Aorta (tissue), 5 donors: ENCODE data around the gene PCDHGB4. TPM values are rescaled to one million over a fixed set of nuclear protein-coding genes. Genes with fewer than 3 reads are reported as not detected.
A peak's percentile ranks its signal among the peaks of the same experiment; 100 is the strongest.
"Not testable (repeated sequence)": the region's sequence is repeated elsewhere in the genome, so short reads cannot be mapped to it uniquely, and the experiment has no call there.

Source experiments
- ATAC-seq: fragments of 200-7000 bp; cut with Tn5 transposase; one replicate; pipeline ENCODE4 v1.9.1; 2022; ENCODE audit warnings: moderate library complexity; ENCODE audit not compliant: low FRiP score
- DNase-seq, 2 donors: peaks; one replicate each; pipeline ENCODE4 v3.0.0-alpha.2; 2020
- H3K27ac ChIP-seq, 2 donors: one replicate each; pipeline ENCODE4 v1.5.1; 2013; ENCODE audit warnings: low read length in 2 of 2, mild to moderate bottlenecking in 2 of 2, moderate library complexity in 2 of 2, control low read depth in 1 of 2, inconsistent platforms in 1 of 2, low read depth in 1 of 2
- H3K27me3 ChIP-seq, 2 donors: one replicate each; pipeline ENCODE4 v1.6.1; 2013; ENCODE audit warnings: control low read depth in 1 of 2, low read length in 1 of 2, mild to moderate bottlenecking in 1 of 2, moderate library complexity in 1 of 2; ENCODE audit not compliant: insufficient read depth in 2 of 2, control insufficient read depth in 1 of 2
- H3K36me3 ChIP-seq, 2 donors: one replicate each; pipeline ENCODE4 v1.6.1; 2013; ENCODE audit warnings: control low read depth in 1 of 2, low read length in 1 of 2, mild to moderate bottlenecking in 1 of 2; ENCODE audit not compliant: insufficient read depth in 2 of 2, control insufficient read depth in 1 of 2
- H3K4me1 ChIP-seq, 2 donors: one replicate each; pipeline ENCODE4 v1.6.1; 2013; ENCODE audit warnings: low read length in 2 of 2, control low read depth in 1 of 2, mild to moderate bottlenecking in 1 of 2, moderate library complexity in 1 of 2; ENCODE audit not compliant: insufficient read depth in 2 of 2, control insufficient read depth in 1 of 2
- H3K4me3 ChIP-seq, 2 donors: one replicate each; pipeline ENCODE4 v1.5.1; 2013; ENCODE audit warnings: low read length in 2 of 2, control low read depth in 1 of 2, mild to moderate bottlenecking in 1 of 2
- H3K9me3 ChIP-seq: one replicate; pipeline ENCODE4 v1.6.1; 2013; ENCODE audit warnings: mild to moderate bottlenecking, low read length; ENCODE audit not compliant: control insufficient read depth
- whole genome bisulfite sequencing, 2 donors: extraction: QIAGEN DNeasy Blood & Tissue Kit; methylation state at CpG; one replicate each; pipeline ENCODE4 v1.1.7; 2013; 5-methylcytosine and 5-hydroxymethylcytosine counted together
- intact Hi-C, 2 donors: fragments of 100-400 bp; cut with DNase I; formaldehyde crosslinking; loops; one replicate each; pipeline versions ENCODE4 v1.14.2 to v1.15.0; 2022
- polyA plus RNA-seq, 2 donors: library from polyadenylated mRNA; stranded (reverse); fragments of 200-250 nt; gene quantifications; one replicate each; pipeline ENCODE4 v1.2.3, GENCODE V29; 2013
- total RNA-seq, 2 donors: library from RNA; stranded (reverse); fragmentation: NEBNext Ultra II Directional; extraction: Animal tissue kit (Norgen Biotek cat#: 25700); gene quantifications; one replicate each; pipeline ENCODE4 v1.2.1, GENCODE V29; 2021
- donor health status: healthy with polysubstance abuse.
- donor health status: Bipolar disorder and iron deficiency.
- donor health status: DM: no; HTN: no; CAD: no.
- donor health status: DM: no; HTN: no; CAD: no.
- donor health status: DM: yes; HTN: yes; CAD: no.

Gene PCDHGB4
- total and polyA plus RNA-seq, 4 donors, result 0.50 to 10.1 (median 5.0) TPM

- Histone ChIP-seq H3K4me1 (no peaks in the 10 kb centered on the region), H3K27me3 (no peaks in the 10 kb centered on the region), H3K4me3 (no peak overlapping the region), H3K27ac (no peak overlapping the region), H3K36me3 (no peaks in the 10 kb centered on the region), H3K9me3 (peaks cover 45% of the 10 kb centered on the region)
- 48 to 50% methylated on average over 14 of the region's 14 CpGs for WGBS, 2 donors
- DNase-seq, result no peak
- intact Hi-C loops, result loop anchor here in 1 of 2 donors (5.0 kb wide), 1 partner anchor 48 kb away; the partner anchor contains the start of gene PCDHGA11
- no peak for ATAC-seq
Observed at GRCh38 chr5:141374627-141375026, 12.9 kb upstream of the PCDHGB4 start.

GRCh38 chr5:141375444-141376155 is 11.9 kb upstream of the PCDHGB4 start:
- H3K36me3 ChIP-seq, ATAC-seq, H3K27me3 ChIP-seq, intact Hi-C loops, H3K4me1 ChIP-seq, H3K4me3 ChIP-seq, H3K27ac ChIP-seq: not testable (repeated sequence)
- WGBS, 2 donors, result 28 to 46% methylated on average over 28 to 43 of the region's 48 CpGs
- H3K9me3 ChIP-seq, result peaks cover 39% of the 10 kb centered on the region
- DNase-seq, result peak in 1 of 2 donors; percentile 61

- ATAC-seq, result no peak
- Histone ChIP-seq H3K4me3 (no peak within 1 kb of the TSS), H3K4me1 (no peaks in the 10 kb centered on the region), H3K27ac (no peak within 1 kb of the TSS), H3K27me3 (no peaks in the 10 kb centered on the region), H3K9me3 (peaks cover 20% of the 10 kb centered on the region), H3K36me3 (no peaks in the 10 kb centered on the region)
- peak in 1 of 2 donors; percentile 58 for DNase-seq
- intact Hi-C loops, result no loop called here
- 13 to 14% methylated on average over 37 of the region's 37 CpGs for WGBS, 2 donors
Observed at GRCh38 chr5:141382469-141383294, 4.8 kb upstream of the PCDHGB4 start, which contains the start of gene PCDHGA7. Gene PCDHGA7 (plus strand): TSS chr5:141382742. CDS start chr5:141382900, 158 bp downstream.

GRCh38 chr5:141383345-141383744 is 4.2 kb upstream of the PCDHGB4 start:
- no peak overlapping the region for H3K27ac ChIP-seq
- ATAC-seq (no peak), DNase-seq (peak in 1 of 2 donors; percentile 43)
- peaks cover 20% of the 10 kb centered on the region for H3K9me3 ChIP-seq
- no peaks in the 10 kb centered on the region for H3K27me3 ChIP-seq
- WGBS, 2 donors, result 27 to 37% methylated on average over 21 of the region's 21 CpGs
- H3K4me3 ChIP-seq, result no peak overlapping the region
- intact Hi-C loops, result no loop called here
- no peaks in the 10 kb centered on the region for H3K36me3 ChIP-seq
- H3K4me1 ChIP-seq, result no peaks in the 10 kb centered on the region

- 39 to 43% methylated on average over 43 of the region's 43 CpGs for WGBS, 2 donors
- DNase-seq (peak in 1 of 2 donors; percentile 56), ATAC-seq (no peak)
- Histone ChIP-seq H3K27ac (no peak overlapping the region), H3K4me3 (no peak overlapping the region), H3K9me3 (peaks cover 31% of the 10 kb centered on the region), H3K4me1 (no peaks in the 10 kb centered on the region), H3K27me3 (no peaks in the 10 kb centered on the region), H3K36me3 (no peaks in the 10 kb centered on the region)
- intact Hi-C loops, result no loop called here
Observed at GRCh38 chr5:141384471-141385267, 2.8 kb upstream of the PCDHGB4 start.

GRCh38 chr5:141388661-141389060 is 1.2 kb downstream of the PCDHGB4 start:
- Histone ChIP-seq H3K4me1 (no peaks in the 10 kb centered on the region), H3K36me3 (no peaks in the 10 kb centered on the region), H3K4me3 (no peak overlapping the region), H3K27me3 (no peaks in the 10 kb centered on the region), H3K9me3 (peaks cover 36% of the 10 kb centered on the region), H3K27ac (no peak overlapping the region)
- ATAC-seq, result no peak
- no peak for DNase-seq
- WGBS, 2 donors, result 37 to 44% methylated on average over 10 of the region's 10 CpGs
- intact Hi-C loops, result no loop called here

GRCh38 chr5:141389153-141390042 is 1.9 kb downstream of the PCDHGB4 start:
- intact Hi-C loops, result no loop called here
- H3K4me3 ChIP-seq, result no peak overlapping the region
- DNase-seq, result peak in 1 of 2 donors; percentile 58

More at GRCh38 chr5:141389153-141390042, 1.9 kb downstream of the PCDHGB4 start:
- H3K27ac ChIP-seq, result no peak overlapping the region
- H3K36me3 ChIP-seq, result no peaks in the 10 kb centered on the region
- H3K9me3 ChIP-seq, result peaks cover 37% of the 10 kb centered on the region
- WGBS, 2 donors, result 24 to 32% methylated on average over 77 of the region's 77 CpGs
- ATAC-seq, result no peak
- no peaks in the 10 kb centered on the region for H3K27me3 ChIP-seq
- no peaks in the 10 kb centered on the region for H3K4me1 ChIP-seq
